HuH-7.5 (cell line): ENCODE results near the gene BMPER.

ENCODE experiments used
- DNase-seq: peaks from one replicate; pipeline ENCODE4 v3.0.0; 2011; ENCODE audit warnings: low spot score

BMPER gene

DNA sequence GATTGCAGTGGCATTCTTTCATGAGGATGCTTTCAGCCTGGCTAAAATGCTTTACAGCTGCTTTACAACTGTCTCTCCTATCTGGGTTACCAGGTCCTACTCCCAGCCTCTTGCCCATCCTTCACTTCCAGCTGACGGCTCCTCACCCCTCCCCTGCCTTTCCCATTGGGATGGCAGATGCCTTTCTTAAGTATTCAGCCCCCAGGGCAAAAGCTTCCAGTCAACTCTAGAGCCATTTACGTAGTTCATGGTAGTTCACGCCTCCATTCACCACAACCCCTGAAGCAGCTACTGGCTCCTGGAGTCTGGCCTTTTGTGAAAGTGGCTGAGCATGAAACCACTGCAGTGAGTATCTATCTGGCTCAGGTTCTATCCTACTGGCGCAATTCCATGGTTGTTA, 17.2 kb upstream of the BMPER start:
- DNase-seq, result no peak

DNA sequence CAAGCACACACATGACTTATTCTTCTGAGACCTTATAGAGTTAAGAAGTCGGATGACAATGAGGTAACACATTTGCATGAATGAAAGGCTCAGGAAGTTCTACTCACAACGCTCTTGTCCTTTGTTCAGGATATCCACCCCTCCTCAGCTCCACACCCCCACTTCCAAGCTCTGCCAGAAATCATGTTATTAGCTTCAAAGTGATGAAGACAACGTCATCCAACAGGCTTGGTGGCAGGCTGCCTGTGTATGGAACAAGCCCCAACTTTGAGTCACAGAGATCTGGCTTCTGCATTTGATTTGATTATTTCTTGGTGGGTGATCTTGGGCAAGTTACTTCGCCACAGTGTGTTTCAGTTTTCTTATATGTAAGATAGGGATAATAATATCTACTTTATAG, 12.4 kb upstream of the BMPER start:
- no peak for DNase-seq

DNA sequence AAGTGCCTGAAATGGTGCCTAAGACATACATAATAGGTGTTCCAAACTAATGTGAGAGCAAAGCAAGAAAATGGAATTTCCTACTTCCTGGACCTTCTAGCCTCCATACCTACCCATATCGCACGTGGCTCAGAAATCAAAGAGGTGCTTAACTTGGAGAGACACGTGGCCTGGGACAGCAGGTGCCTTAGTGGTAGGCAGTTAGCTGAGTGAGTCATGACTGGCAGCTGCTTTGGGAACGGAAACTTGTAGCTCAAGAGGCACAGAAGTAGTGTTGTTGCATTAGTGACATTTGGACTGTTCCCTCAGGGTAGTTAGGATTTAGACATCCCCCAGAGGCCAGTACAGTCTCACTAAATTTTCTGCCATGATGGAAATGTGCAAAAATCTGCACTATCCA, 12.0 kb upstream of the BMPER start:
- no peak for DNase-seq

GRCh38 chr7:33895025-33895804, 10.1 kb upstream of the BMPER start:
- peak; percentile 65 for DNase-seq

DNA sequence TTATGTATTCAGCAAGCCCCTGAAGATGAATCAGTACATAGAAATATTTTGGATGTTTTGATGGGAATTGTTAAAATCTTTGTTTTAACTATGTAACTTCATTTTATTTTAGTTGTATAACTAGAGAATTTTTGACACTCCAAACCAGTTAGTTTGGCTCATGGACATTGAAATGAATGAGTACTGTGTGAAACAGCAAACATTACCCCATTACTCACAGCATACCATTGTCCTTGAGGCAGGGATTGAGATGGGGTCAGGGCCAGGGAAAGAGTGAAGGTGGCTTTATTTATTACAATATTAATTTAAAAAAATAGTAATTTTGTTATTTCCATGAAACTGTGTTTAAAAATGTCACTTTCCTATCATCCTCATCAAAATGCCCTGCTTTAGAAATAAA, 4.8 kb upstream of the BMPER start:
- no peak for DNase-seq

GRCh38 chr7:33901199-33901598, 4.1 kb upstream of the BMPER start:
- no peak for DNase-seq

- no peak for DNase-seq
Measured at GRCh38 chr7:33901847-33902246, 3.5 kb upstream of the BMPER start.

GRCh38 chr7:33902746-33903145, 2.6 kb upstream of the BMPER start:
- no peak for DNase-seq

GRCh38 chr7:33903791-33904680, 1.3 kb upstream of the BMPER start:
- DNase-seq, result peak; percentile 22

- DNase-seq, result peak; percentile 48
Measured at GRCh38 chr7:33904681-33905388, 504 bp upstream of the BMPER start.

DNA sequence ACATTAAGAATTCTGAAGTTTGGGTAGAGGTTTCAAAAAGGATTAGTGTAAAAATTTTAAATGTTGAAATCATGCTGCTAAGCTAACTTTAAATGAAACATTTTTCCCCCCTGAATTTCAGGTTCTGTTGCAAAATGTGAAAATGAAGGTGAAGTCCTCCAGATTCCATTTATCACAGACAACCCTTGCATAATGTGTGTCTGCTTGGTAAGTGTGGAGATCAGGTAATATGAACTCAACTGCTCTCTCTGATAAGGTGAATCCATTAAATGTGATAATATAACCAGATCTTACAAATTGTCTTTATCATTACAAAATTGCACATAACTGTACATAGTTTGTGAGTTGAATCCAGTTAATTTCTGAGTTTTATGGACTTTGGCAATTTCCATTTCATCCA, 1.4 kb downstream of the BMPER start:
- no peak for DNase-seq

GRCh38 chr7:33907625-33908024, 2.3 kb downstream of the BMPER start:
- no peak for DNase-seq

GRCh38 chr7:33909318-33909717, 4.0 kb downstream of the BMPER start:
- no peak for DNase-seq

GRCh38 chr7:33909755-33910154, 4.4 kb downstream of the BMPER start:
- DNase-seq, result no peak

GRCh38 chr7:33910756-33911155, 5.4 kb downstream of the BMPER start:
- DNase-seq, result no peak

- no peak for DNase-seq
Measured at GRCh38 chr7:33916357-33917081, 11.2 kb downstream of the BMPER start.

DNA sequence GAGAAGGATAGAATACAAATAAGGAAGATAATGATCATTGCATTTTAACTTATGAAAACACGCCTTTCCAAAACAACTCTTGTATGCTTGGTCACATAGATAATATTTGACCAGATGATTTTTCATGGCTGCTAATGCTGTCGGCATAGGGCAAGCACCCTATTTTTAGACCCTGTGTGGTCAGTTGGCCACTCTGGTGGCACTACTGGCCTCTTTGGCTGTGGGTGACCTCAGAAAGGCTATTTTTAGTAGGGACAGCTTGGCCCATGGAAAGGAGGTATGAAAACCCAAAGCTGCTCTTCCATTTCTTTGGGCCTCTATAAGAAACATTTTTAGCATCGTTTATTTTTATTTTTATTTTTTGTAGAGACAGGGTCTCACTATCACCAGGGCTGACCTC, 12.3 kb downstream of the BMPER start:
- no peak for DNase-seq

GRCh38 chr7:33918438-33919143, 13.3 kb downstream of the BMPER start:
- DNase-seq, result no peak

- no peak for DNase-seq
Measured at GRCh38 chr7:33919449-33919848, 14.1 kb downstream of the BMPER start.

DNA sequence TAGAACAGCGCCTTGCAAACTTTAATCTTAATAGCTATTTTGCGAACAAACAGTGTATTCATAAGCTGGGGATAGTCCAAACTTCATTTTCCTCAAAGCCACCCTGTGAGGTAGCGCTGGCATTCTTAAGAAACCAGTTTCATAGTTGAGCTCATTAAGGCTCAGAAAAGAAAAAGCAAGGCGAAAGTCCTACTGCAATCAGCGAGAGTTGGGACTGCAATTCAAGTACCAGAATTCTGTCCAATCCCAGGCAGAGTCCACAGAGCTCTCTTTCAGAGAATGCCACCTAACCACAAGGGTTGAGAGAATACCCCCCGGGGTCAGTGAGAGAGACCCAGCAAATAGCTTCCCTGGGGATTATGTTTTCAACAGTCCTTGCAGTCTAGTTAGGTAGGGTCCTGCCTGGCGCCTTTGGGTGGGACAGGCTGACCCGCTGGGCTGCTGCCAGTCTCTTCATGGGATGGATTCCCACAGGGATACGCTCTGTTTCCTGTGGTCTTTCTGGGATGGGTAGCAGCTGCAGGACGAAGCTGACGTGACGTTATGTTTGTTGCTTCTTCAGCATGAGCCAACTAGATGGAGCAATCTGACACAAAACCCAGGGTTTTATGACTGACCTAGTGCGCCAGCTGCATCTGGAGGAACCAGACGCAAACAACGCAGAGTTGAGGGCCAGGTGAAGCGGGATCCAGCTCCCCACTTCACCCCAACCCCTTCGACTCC, 16.0 kb downstream of the BMPER start:
- no peak for DNase-seq

- DNase-seq, result no peak
Measured at GRCh38 chr7:33922820-33923219, 17.5 kb downstream of the BMPER start.
